Measurements from ENCODE around the gene KLHL33.

The KLHL33 gene

GRCh38 chr14:20441461-20441860, 5.5 kb upstream of the KLHL33 start:
- TF ChIP-seq SUZ12 (IDR thresholded peaks at IDR 0.05; ENCODE audit: extremely low read depth, insufficient read depth, insufficient read length) (no peak), YY1 (IDR thresholded peaks at IDR 0.05; ENCODE audit: insufficient read depth, insufficient read length) (no peak), ZNF274 (IDR thresholded peaks at IDR 0.05; ENCODE audit: low read depth, low read length) (no peak)

GRCh38 chr14:20440882-20441281, 4.9 kb upstream of the KLHL33 start:
- TF ChIP-seq ZNF274 (IDR thresholded peaks at IDR 0.05; ENCODE audit: low read depth, low read length) (no peak), SUZ12 (IDR thresholded peaks at IDR 0.05; ENCODE audit: extremely low read depth, insufficient read depth, insufficient read length) (no peak), YY1 (IDR thresholded peaks at IDR 0.05; ENCODE audit: insufficient read depth, insufficient read length) (no peak)
- H3K4me1 ChIP-seq (ENCODE audit: insufficient read depth, insufficient read length) = no peaks in the 10 kb centered on the region
- no peak for DNase-seq (ENCODE audit: low read depth, low spot score)
- H3K9ac ChIP-seq (ENCODE audit: insufficient read length, low read depth) = no peak overlapping the region
- no peaks in the 10 kb centered on the region for H3K9me3 ChIP-seq (ENCODE audit: insufficient read depth, low read length)
- no peak overlapping the region for H3K4me3 ChIP-seq (ENCODE audit: insufficient read length, low read depth)
- peaks cover 25% of the 10 kb centered on the region for H3K36me3 ChIP-seq (ENCODE audit: insufficient read depth, insufficient read length, low read length)
- no peaks in the 10 kb centered on the region for H3K27me3 ChIP-seq (ENCODE audit: insufficient read depth, insufficient read length)

More at GRCh38 chr14:20441461-20441860, 5.5 kb upstream of the KLHL33 start:
- Histone ChIP-seq H3K9me3 (ENCODE audit: insufficient read depth, low read length) (no peaks in the 10 kb centered on the region), H3K4me3 (ENCODE audit: insufficient read length, low read depth) (no peak overlapping the region), H3K4me1 (ENCODE audit: insufficient read depth, insufficient read length) (no peaks in the 10 kb centered on the region), H3K27me3 (ENCODE audit: insufficient read depth, insufficient read length) (no peaks in the 10 kb centered on the region), H3K9ac (ENCODE audit: insufficient read length, low read depth) (no peak overlapping the region), H3K36me3 (ENCODE audit: insufficient read depth, insufficient read length, low read length) (peaks cover 31% of the 10 kb centered on the region)
- no peak for DNase-seq (ENCODE audit: low read depth, low spot score)

DNA sequence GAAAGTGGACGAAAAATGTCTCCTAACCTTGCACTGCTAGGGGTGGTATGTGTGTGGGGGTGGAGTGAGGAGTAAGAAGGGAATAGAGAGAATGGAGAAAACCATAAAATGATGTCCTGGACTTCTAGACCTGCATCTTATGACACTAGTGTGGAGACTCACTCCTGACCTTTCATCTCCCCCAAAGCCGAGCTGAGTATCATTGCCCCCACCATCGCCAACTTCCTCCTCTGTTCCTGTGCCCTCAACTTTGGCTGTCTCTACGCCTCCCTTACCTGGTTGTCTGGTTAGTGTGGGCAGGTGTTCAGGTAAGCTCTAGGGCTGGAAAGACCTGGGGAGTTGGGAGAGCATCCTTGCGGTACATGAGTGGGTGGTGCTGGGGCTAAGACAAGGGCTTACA, 4.5 kb upstream of the KLHL33 start:
- peaks cover 21% of the 10 kb centered on the region for H3K36me3 ChIP-seq (ENCODE audit: insufficient read depth, insufficient read length, low read length)
- no peak for TF ChIP-seq SUZ12 (IDR thresholded peaks at IDR 0.05; ENCODE audit: extremely low read depth, insufficient read depth, insufficient read length)
- TF ChIP-seq YY1 (IDR thresholded peaks at IDR 0.05; ENCODE audit: insufficient read depth, insufficient read length) = no peak
- TF ChIP-seq ZNF274 (IDR thresholded peaks at IDR 0.05; ENCODE audit: low read depth, low read length) = no peak
- H3K9ac ChIP-seq (ENCODE audit: insufficient read length, low read depth) = no peak overlapping the region
- H3K4me3 ChIP-seq (ENCODE audit: insufficient read length, low read depth) = no peak overlapping the region
- DNase-seq (ENCODE audit: low read depth, low spot score) = no peak
- H3K9me3 ChIP-seq (ENCODE audit: insufficient read depth, low read length) = no peaks in the 10 kb centered on the region
- no peaks in the 10 kb centered on the region for H3K4me1 ChIP-seq (ENCODE audit: insufficient read depth, insufficient read length)
- H3K27me3 ChIP-seq (ENCODE audit: insufficient read depth, insufficient read length) = no peaks in the 10 kb centered on the region

DNA sequence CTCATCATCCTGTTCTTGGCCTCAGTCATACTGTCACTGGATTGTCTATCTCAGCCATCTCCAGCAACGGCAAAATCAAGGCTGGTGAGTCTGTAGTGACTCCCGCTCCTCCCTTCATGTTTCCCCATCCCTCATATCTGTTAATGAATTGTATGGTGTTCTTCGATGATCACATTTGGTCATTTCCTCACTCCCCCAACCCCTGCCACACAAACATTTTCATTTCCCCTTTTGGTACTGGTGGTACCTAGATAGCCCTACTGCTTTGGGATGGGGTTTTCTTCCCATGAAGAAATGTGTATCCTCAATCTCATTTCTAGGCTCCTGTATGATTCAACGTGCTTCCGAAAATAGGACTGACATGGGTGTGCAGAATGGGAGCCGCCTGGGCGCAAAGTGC, 2.7 kb upstream of the KLHL33 start:
- Histone ChIP-seq H3K4me1 (ENCODE audit: insufficient read depth, insufficient read length) (no peaks in the 10 kb centered on the region), H3K36me3 (ENCODE audit: insufficient read depth, insufficient read length, low read length) (peaks cover 5% of the 10 kb centered on the region), H3K9ac (ENCODE audit: insufficient read length, low read depth) (no peak overlapping the region), H3K4me3 (ENCODE audit: insufficient read length, low read depth) (no peak overlapping the region), H3K27me3 (ENCODE audit: insufficient read depth, insufficient read length) (no peaks in the 10 kb centered on the region), H3K9me3 (ENCODE audit: insufficient read depth, low read length) (no peaks in the 10 kb centered on the region)
- TF ChIP-seq YY1 (IDR thresholded peaks at IDR 0.05; ENCODE audit: insufficient read depth, insufficient read length) (no peak), ZNF274 (IDR thresholded peaks at IDR 0.05; ENCODE audit: low read depth, low read length) (no peak), SUZ12 (IDR thresholded peaks at IDR 0.05; ENCODE audit: extremely low read depth, insufficient read depth, insufficient read length) (no peak)
- no peak for DNase-seq (ENCODE audit: low read depth, low spot score)

DNA sequence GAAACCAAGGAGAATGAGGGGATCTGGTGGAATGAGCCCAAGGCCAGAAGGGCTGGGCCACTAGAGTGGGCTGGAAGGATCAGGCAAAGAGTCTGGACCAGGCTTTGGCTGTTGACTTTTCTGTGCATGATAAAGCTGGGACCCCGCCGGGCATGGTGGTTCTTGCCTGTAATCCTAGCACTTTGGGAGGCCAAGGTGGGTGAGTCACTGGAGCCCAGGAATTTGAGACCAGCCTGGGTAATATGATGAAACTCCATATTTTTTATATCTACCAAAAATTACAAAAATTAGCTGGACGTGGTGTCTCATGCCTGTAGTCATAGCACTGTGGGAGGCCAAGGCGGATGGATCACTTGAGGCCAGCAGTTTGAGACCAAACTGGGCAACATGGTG, 393 bp upstream of the KLHL33 start:
- no peaks in the 10 kb centered on the region for H3K36me3 ChIP-seq (ENCODE audit: insufficient read depth, insufficient read length, low read length)
- H3K4me3 ChIP-seq (ENCODE audit: insufficient read length, low read depth) = no peak overlapping the region
- no peak overlapping the region for H3K9ac ChIP-seq (ENCODE audit: insufficient read length, low read depth)
- TF ChIP-seq YY1 (IDR thresholded peaks at IDR 0.05; ENCODE audit: insufficient read depth, insufficient read length) (no peak), SUZ12 (IDR thresholded peaks at IDR 0.05; ENCODE audit: extremely low read depth, insufficient read depth, insufficient read length) (no peak)
- H3K4me1 ChIP-seq (ENCODE audit: insufficient read depth, insufficient read length) = no peaks in the 10 kb centered on the region
- no peak for DNase-seq (ENCODE audit: low read depth, low spot score)
- H3K27me3 ChIP-seq (ENCODE audit: insufficient read depth, insufficient read length) = no peaks in the 10 kb centered on the region
- no peaks in the 10 kb centered on the region for H3K9me3 ChIP-seq (ENCODE audit: insufficient read depth, low read length)

DNA sequence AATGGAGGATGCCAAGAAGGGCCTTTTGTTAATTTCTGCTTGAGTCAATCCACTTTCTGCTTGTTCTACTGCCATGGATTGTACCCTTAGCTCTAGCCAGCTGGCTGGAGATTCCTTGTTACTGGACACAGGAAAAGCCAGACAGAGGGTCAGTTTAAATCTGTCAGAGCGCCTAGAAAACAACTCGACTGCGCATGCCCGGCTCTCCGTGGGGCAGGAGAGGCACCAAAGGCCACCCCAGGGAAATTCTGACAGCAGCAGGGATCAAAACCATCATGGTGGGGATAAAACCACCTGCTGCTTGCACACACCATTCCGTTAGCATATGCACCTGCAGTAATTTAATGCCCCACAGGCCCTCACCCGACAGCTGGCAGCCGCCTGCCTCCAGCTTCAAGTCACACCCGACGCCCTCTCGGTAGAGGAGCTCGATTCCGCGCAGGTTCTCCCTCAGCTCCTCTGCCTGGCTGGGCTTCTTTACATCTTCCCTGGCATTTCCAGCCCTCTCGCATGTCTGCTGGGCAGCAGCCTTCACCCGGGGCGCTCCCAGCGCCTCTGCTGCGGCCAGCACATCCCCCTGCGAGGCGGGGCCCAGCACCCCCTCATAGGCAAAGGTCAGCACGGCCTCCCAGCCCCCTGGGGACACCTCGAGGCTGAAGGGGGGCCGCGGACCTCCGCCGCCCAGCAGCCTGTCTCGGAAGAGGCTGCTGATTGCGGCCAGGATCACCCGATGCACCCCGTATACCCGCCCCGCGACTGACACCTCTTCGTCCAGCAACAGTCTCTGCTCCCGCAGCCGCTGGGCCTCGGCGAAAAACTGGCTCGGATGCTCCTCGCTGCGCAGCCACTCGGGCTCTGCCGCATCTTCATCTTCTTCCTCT, 1.0 kb downstream of the KLHL33 start:
- DNase-seq (ENCODE audit: low read depth, low spot score) = no peak
- H3K9ac ChIP-seq (ENCODE audit: insufficient read length, low read depth) = no peak overlapping the region
- no peaks in the 10 kb centered on the region for H3K27me3 ChIP-seq (ENCODE audit: insufficient read depth, insufficient read length)
- H3K36me3 ChIP-seq (ENCODE audit: insufficient read depth, insufficient read length, low read length) = no peaks in the 10 kb centered on the region
- H3K9me3 ChIP-seq (ENCODE audit: insufficient read depth, low read length) = no peaks in the 10 kb centered on the region
- TF ChIP-seq ZNF274 (IDR thresholded peaks at IDR 0.05; ENCODE audit: low read depth, low read length) (no peak), YY1 (IDR thresholded peaks at IDR 0.05; ENCODE audit: insufficient read depth, insufficient read length) (no peak), SUZ12 (IDR thresholded peaks at IDR 0.05; ENCODE audit: extremely low read depth, insufficient read depth, insufficient read length) (no peak)
- H3K4me1 ChIP-seq (ENCODE audit: insufficient read depth, insufficient read length) = no peaks in the 10 kb centered on the region
- H3K4me3 ChIP-seq (ENCODE audit: insufficient read length, low read depth) = no peak overlapping the region

- Histone ChIP-seq H3K27me3 (ENCODE audit: insufficient read depth, insufficient read length) (no peaks in the 10 kb centered on the region), H3K36me3 (ENCODE audit: insufficient read depth, insufficient read length, low read length) (no peaks in the 10 kb centered on the region), H3K9ac (ENCODE audit: insufficient read length, low read depth) (no peak overlapping the region), H3K9me3 (ENCODE audit: insufficient read depth, low read length) (no peaks in the 10 kb centered on the region), H3K4me3 (ENCODE audit: insufficient read length, low read depth) (no peak overlapping the region), H3K4me1 (ENCODE audit: insufficient read depth, insufficient read length) (no peaks in the 10 kb centered on the region)
- TF ChIP-seq YY1 (IDR thresholded peaks at IDR 0.05; ENCODE audit: insufficient read depth, insufficient read length) = no peak
- no peak for TF ChIP-seq SUZ12 (IDR thresholded peaks at IDR 0.05; ENCODE audit: extremely low read depth, insufficient read depth, insufficient read length)
- TF ChIP-seq ZNF274 (IDR thresholded peaks at IDR 0.05; ENCODE audit: low read depth, low read length) = no peak
- no peak for DNase-seq (ENCODE audit: low read depth, low spot score)
Measured at GRCh38 chr14:20429801-20430669, 5.9 kb downstream of the KLHL33 start.
